Measurements from ENCODE around the gene GALNT17.
A peak's percentile ranks its signal among the peaks of the same experiment; 100 is the strongest.
"Not testable (repeated sequence)": the region's sequence is repeated elsewhere in the genome, so short reads cannot be mapped to it uniquely, and the experiment has no call there.

The GALNT17 gene

GRCh38 chr7:71210220-71210619 lies 78.3 kb downstream of the GALNT17 start:
- no peaks in the 10 kb centered on the region for H3K27me3 ChIP-seq (ENCODE audit: insufficient read depth, low read length)
- H3K4me3 ChIP-seq (ENCODE audit: low read length), result no peak overlapping the region
- H3K9ac ChIP-seq (ENCODE audit: low read depth, low read length), result no peak overlapping the region
- H3K4me1 ChIP-seq (ENCODE audit: insufficient read depth, low read length), result peaks cover 5% of the 10 kb centered on the region; the same call in 1 of the 2 replicates
- no peaks in the 10 kb centered on the region for H3K36me3 ChIP-seq (ENCODE audit: insufficient read depth, low read depth, low read length)
- no peaks in the 10 kb centered on the region for H3K9me3 ChIP-seq (ENCODE audit: insufficient read depth, low read depth, low read length)
- no peak overlapping the region for H3K27ac ChIP-seq (ENCODE audit: low read length)

- not testable (repeated sequence) for H3K4me1 ChIP-seq (ENCODE audit: insufficient read depth, low read length); H3K27ac ChIP-seq (ENCODE audit: low read length); H3K9ac ChIP-seq (ENCODE audit: low read depth, low read length); H3K27me3 ChIP-seq (ENCODE audit: insufficient read depth, low read length); H3K4me3 ChIP-seq (ENCODE audit: low read length); H3K9me3 ChIP-seq (ENCODE audit: insufficient read depth, low read depth, low read length); H3K36me3 ChIP-seq (ENCODE audit: insufficient read depth, low read depth, low read length)
Observed at GRCh38 chr7:71212433-71212832, 80.5 kb downstream of the GALNT17 start.

- Histone ChIP-seq H3K36me3 (ENCODE audit: insufficient read depth, low read depth, low read length) (0 out of 2 replicates have a peak, but pooled peaks cover 6% of the 10 kb centered on the region), H3K27ac (ENCODE audit: low read length) (no peak overlapping the region), H3K4me3 (ENCODE audit: low read length) (no peak overlapping the region), H3K9me3 (ENCODE audit: insufficient read depth, low read depth, low read length) (no peaks in the 10 kb centered on the region), H3K9ac (ENCODE audit: low read depth, low read length) (no peak overlapping the region), H3K4me1 (ENCODE audit: insufficient read depth, low read length) (no peaks in the 10 kb centered on the region), H3K27me3 (ENCODE audit: insufficient read depth, low read length) (no peaks in the 10 kb centered on the region)
Observed at GRCh38 chr7:71216211-71216610, 84.3 kb downstream of the GALNT17 start.

- no peaks in the 10 kb centered on the region for H3K4me1 ChIP-seq (ENCODE audit: insufficient read depth, low read length)
- no peak overlapping the region for H3K27ac ChIP-seq (ENCODE audit: low read length)
- no peak overlapping the region for H3K4me3 ChIP-seq (ENCODE audit: low read length)
- 0 out of 2 replicates have a peak, but pooled peaks cover 6% of the 10 kb centered on the region for H3K36me3 ChIP-seq (ENCODE audit: insufficient read depth, low read depth, low read length)
- H3K9ac ChIP-seq (ENCODE audit: low read depth, low read length), result no peak overlapping the region
- no peaks in the 10 kb centered on the region for H3K9me3 ChIP-seq (ENCODE audit: insufficient read depth, low read depth, low read length)
- no peaks in the 10 kb centered on the region for H3K27me3 ChIP-seq (ENCODE audit: insufficient read depth, low read length)
Observed at GRCh38 chr7:71220210-71220695, 88.3 kb downstream of the GALNT17 start.

- Histone ChIP-seq H3K4me1 (ENCODE audit: insufficient read depth, low read length) (no peaks in the 10 kb centered on the region), H3K9me3 (ENCODE audit: insufficient read depth, low read depth, low read length) (no peaks in the 10 kb centered on the region), H3K36me3 (ENCODE audit: insufficient read depth, low read depth, low read length) (0 out of 2 replicates have a peak, but pooled peaks cover 6% of the 10 kb centered on the region), H3K9ac (ENCODE audit: low read depth, low read length) (no peak overlapping the region), H3K27ac (ENCODE audit: low read length) (no peak overlapping the region), H3K4me3 (ENCODE audit: low read length) (no peak overlapping the region), H3K27me3 (ENCODE audit: insufficient read depth, low read length) (no peaks in the 10 kb centered on the region)
Observed at GRCh38 chr7:71221049-71221448, 89.1 kb downstream of the GALNT17 start.

- 0 out of 2 replicates have a peak, but pooled peaks cover 6% of the 10 kb centered on the region for H3K36me3 ChIP-seq (ENCODE audit: insufficient read depth, low read depth, low read length)
- H3K9me3 ChIP-seq (ENCODE audit: insufficient read depth, low read depth, low read length), result no peaks in the 10 kb centered on the region
- no peaks in the 10 kb centered on the region for H3K4me1 ChIP-seq (ENCODE audit: insufficient read depth, low read length)
- no peaks in the 10 kb centered on the region for H3K27me3 ChIP-seq (ENCODE audit: insufficient read depth, low read length)
- H3K9ac ChIP-seq (ENCODE audit: low read depth, low read length), result no peak overlapping the region
- H3K4me3 ChIP-seq (ENCODE audit: low read length), result no peak overlapping the region
- H3K27ac ChIP-seq (ENCODE audit: low read length), result no peak overlapping the region
Observed at GRCh38 chr7:71221549-71221948, 89.6 kb downstream of the GALNT17 start.

GRCh38 chr7:71227126-71227525 lies 95.2 kb downstream of the GALNT17 start:
- no peaks in the 10 kb centered on the region for H3K4me1 ChIP-seq (ENCODE audit: insufficient read depth, low read length)
- H3K9me3 ChIP-seq (ENCODE audit: insufficient read depth, low read depth, low read length), result no peaks in the 10 kb centered on the region; the same call in 1 of the 2 replicates
- H3K27ac ChIP-seq (ENCODE audit: low read length), result no peak overlapping the region
- no peaks in the 10 kb centered on the region for H3K36me3 ChIP-seq (ENCODE audit: insufficient read depth, low read depth, low read length)
- no peak overlapping the region for H3K4me3 ChIP-seq (ENCODE audit: low read length)
- H3K27me3 ChIP-seq (ENCODE audit: insufficient read depth, low read length), result no peaks in the 10 kb centered on the region
- no peak overlapping the region for H3K9ac ChIP-seq (ENCODE audit: low read depth, low read length)

GRCh38 chr7:71229148-71229547 lies 97.2 kb downstream of the GALNT17 start:
- Histone ChIP-seq H3K9ac (ENCODE audit: low read depth, low read length) (no peak overlapping the region), H3K4me3 (ENCODE audit: low read length) (no peak overlapping the region), H3K36me3 (ENCODE audit: insufficient read depth, low read depth, low read length) (no peaks in the 10 kb centered on the region), H3K4me1 (ENCODE audit: insufficient read depth, low read length) (no peaks in the 10 kb centered on the region), H3K27ac (ENCODE audit: low read length) (no peak overlapping the region), H3K27me3 (ENCODE audit: insufficient read depth, low read length) (no peaks in the 10 kb centered on the region), H3K9me3 (ENCODE audit: insufficient read depth, low read depth, low read length) (no peaks in the 10 kb centered on the region; the same call in 1 of the 2 replicates)

GRCh38 chr7:71229699-71230098 lies 97.8 kb downstream of the GALNT17 start:
- Histone ChIP-seq H3K4me1 (ENCODE audit: insufficient read depth, low read length) (no peaks in the 10 kb centered on the region), H3K9ac (ENCODE audit: low read depth, low read length) (no peak overlapping the region), H3K9me3 (ENCODE audit: insufficient read depth, low read depth, low read length) (no peaks in the 10 kb centered on the region; the same call in 1 of the 2 replicates), H3K27ac (ENCODE audit: low read length) (no peak overlapping the region), H3K27me3 (ENCODE audit: insufficient read depth, low read length) (no peaks in the 10 kb centered on the region), H3K4me3 (ENCODE audit: low read length) (no peak overlapping the region), H3K36me3 (ENCODE audit: insufficient read depth, low read depth, low read length) (no peaks in the 10 kb centered on the region)

GRCh38 chr7:71235253-71235652 lies 103.3 kb downstream of the GALNT17 start:
- H3K9me3 ChIP-seq (ENCODE audit: insufficient read depth, low read depth, low read length), result no peaks in the 10 kb centered on the region; the same call in 1 of the 2 replicates
- H3K4me1 ChIP-seq (ENCODE audit: insufficient read depth, low read length), result peaks cover 24% of the 10 kb centered on the region; the same call in 1 of the 2 replicates
- H3K27me3 ChIP-seq (ENCODE audit: insufficient read depth, low read length), result no peaks in the 10 kb centered on the region
- no peak overlapping the region for H3K27ac ChIP-seq (ENCODE audit: low read length)
- no peak overlapping the region for H3K4me3 ChIP-seq (ENCODE audit: low read length)
- no peak overlapping the region for H3K9ac ChIP-seq (ENCODE audit: low read depth, low read length)
- no peaks in the 10 kb centered on the region for H3K36me3 ChIP-seq (ENCODE audit: insufficient read depth, low read depth, low read length)

- H3K4me3 ChIP-seq (ENCODE audit: low read length), result no peak overlapping the region
- H3K36me3 ChIP-seq (ENCODE audit: insufficient read depth, low read depth, low read length), result no peaks in the 10 kb centered on the region
- H3K27ac ChIP-seq (ENCODE audit: low read length), result no peak overlapping the region
- H3K9ac ChIP-seq (ENCODE audit: low read depth, low read length), result peak overlapping the region; percentile 18; the same call in 1 of the 2 replicates
- H3K27me3 ChIP-seq (ENCODE audit: insufficient read depth, low read length), result no peaks in the 10 kb centered on the region
- H3K4me1 ChIP-seq (ENCODE audit: insufficient read depth, low read length), result peaks cover 24% of the 10 kb centered on the region; the same call in 1 of the 2 replicates
- H3K9me3 ChIP-seq (ENCODE audit: insufficient read depth, low read depth, low read length), result no peaks in the 10 kb centered on the region
Observed at GRCh38 chr7:71236230-71237105, 104.5 kb downstream of the GALNT17 start.

- no peaks in the 10 kb centered on the region for H3K27me3 ChIP-seq (ENCODE audit: insufficient read depth, low read length)
- peak overlapping the region; percentile 16 for H3K27ac ChIP-seq (ENCODE audit: low read length)
- no peaks in the 10 kb centered on the region for H3K36me3 ChIP-seq (ENCODE audit: insufficient read depth, low read depth, low read length)
- no peak overlapping the region for H3K4me3 ChIP-seq (ENCODE audit: low read length)
- H3K9me3 ChIP-seq (ENCODE audit: insufficient read depth, low read depth, low read length), result no peaks in the 10 kb centered on the region
- peaks cover 24% of the 10 kb centered on the region; the same call in 1 of the 2 replicates for H3K4me1 ChIP-seq (ENCODE audit: insufficient read depth, low read length)
- no peak overlapping the region for H3K9ac ChIP-seq (ENCODE audit: low read depth, low read length)
Observed at GRCh38 chr7:71237945-71238344, 106.0 kb downstream of the GALNT17 start.
